H1 (cell line): ENCODE measurements around the gene LINC01488. TPM values are rescaled to one million over a fixed set of nuclear protein-coding genes. Genes with fewer than 3 reads are reported as not detected.
A peak's percentile ranks its signal among the peaks of the same experiment; 100 is the strongest.

Source experiments
- CTCF ChIA-PET: fragments of 300-600 bp; sonication (Branson Sonifier 250); formaldehyde crosslinking; loops from one replicate; lab custom pipeline; 2021; ENCODE audit not compliant: partially characterized antibody; lab: Charles Lee
- POLR2A ChIA-PET: fragments of 300-600 bp; sonication (Branson Sonifier 250); formaldehyde crosslinking; loops from one replicate; lab custom pipeline; 2021; ENCODE audit warnings: inconsistent platforms; ENCODE audit not compliant: partially characterized antibody; lab: Charles Lee
- DNase-seq, 2 experiments: peaks; one replicate each; pipeline versions ENCODE4 v3.0.0 to v3.0.0-alpha.2; 2010 to 2022; ENCODE audit warnings: low spot score in 2 of 2, low read depth in 1 of 2, mixed read lengths in 1 of 2
- FAIRE-seq: peaks from 2 replicates; lab custom pipeline; 2011; peaks lifted over from hg19 to GRCh38; lab: Jason Lieb, UNC
- H2AFZ ChIP-seq: 2 replicates; pipeline ENCODE4 v1.8.1; 2012; ENCODE audit warnings: low read length, inconsistent platforms
- H2AK5ac ChIP-seq: 2 replicates; pipeline ENCODE4 v1.6.1; 2013; ENCODE audit warnings: low read depth, low read length
- H2BK120ac ChIP-seq: replicated peaks from 2 replicates; pipeline ENCODE3; 2013; ENCODE audit warnings: low read depth, low read length, inconsistent platforms
- H2BK12ac ChIP-seq: 2 replicates; pipeline ENCODE4 v1.6.1; 2013; ENCODE audit warnings: low read depth, low read length
- H2BK15ac ChIP-seq: 2 replicates; pipeline ENCODE4 v1.6.1; 2013; ENCODE audit warnings: low read length
- H2BK20ac ChIP-seq: 2 replicates; pipeline ENCODE4 v1.6.1; 2013; ENCODE audit warnings: low read length
- H2BK5ac ChIP-seq: 2 replicates; pipeline ENCODE4 v1.6.1; 2013; ENCODE audit warnings: low read depth, low read length
- H3K14ac ChIP-seq: 2 replicates; pipeline ENCODE4 v1.6.1; 2013; ENCODE audit warnings: inconsistent platforms; ENCODE audit not compliant: insufficient read length
- H3K18ac ChIP-seq: 2 replicates; pipeline ENCODE4 v1.6.1; 2013; ENCODE audit warnings: low read length; ENCODE audit errors: extremely low read depth
- H3K23ac ChIP-seq: 2 replicates; pipeline ENCODE4 v1.6.1; 2013; ENCODE audit warnings: inconsistent platforms; ENCODE audit not compliant: insufficient read length
- H3K23me2 ChIP-seq: 2 replicates; pipeline ENCODE4 v1.6.1; 2013; ENCODE audit warnings: low read depth, low read length
- H3K27ac ChIP-seq: 2 replicates; pipeline ENCODE4 v1.6.1; 2011; ENCODE audit warnings: low read depth, low read length, inconsistent platforms
- H3K27me3 ChIP-seq, 4 experiments: replicated peaks in 1 of 4; 1 replicate in 1 of 4; 2 replicates in 3 of 4; pipeline versions ENCODE4 v1.6.1 to v1.8.1; 2011 to 2013; ENCODE audit warnings: low read length in 3 of 4, mild to moderate bottlenecking in 3 of 4, inconsistent platforms in 2 of 4, mixed read lengths in 2 of 4, moderate library complexity in 1 of 4; ENCODE audit not compliant: control insufficient read depth in 3 of 4, insufficient read depth in 3 of 4; ENCODE audit errors: extremely low read depth in 1 of 4
- H3K36me3 ChIP-seq, 4 experiments: 2 replicates each; pipeline versions ENCODE4 v1.6.1 to v1.8.1; 2011 to 2013; ENCODE audit warnings: mild to moderate bottlenecking in 4 of 4, low read length in 3 of 4, moderate library complexity in 2 of 4, control low read depth in 1 of 4, inconsistent platforms in 1 of 4; ENCODE audit not compliant: insufficient read depth in 4 of 4, control insufficient read depth in 2 of 4
- H3K4ac ChIP-seq: replicated peaks from 2 replicates; pipeline ENCODE3; 2013; ENCODE audit warnings: low read length, low read depth, mixed read lengths, inconsistent platforms; ENCODE audit not compliant: insufficient read length
- H3K4me1 ChIP-seq, 4 experiments: replicated peaks in 1 of 4; 1 replicate in 1 of 4; 2 replicates in 3 of 4; pipeline versions ENCODE4 v1.6.1 to v1.8.1; 2011 to 2013; ENCODE audit warnings: low read length in 3 of 4, inconsistent platforms in 2 of 4, mixed read lengths in 1 of 4; ENCODE audit not compliant: insufficient read depth in 4 of 4, control insufficient read depth in 3 of 4
- H3K4me2 ChIP-seq, 2 experiments: 2 replicates each; pipeline versions ENCODE4 v1.6.1 to v1.8.1; 2011 to 2013; ENCODE audit warnings: low read depth in 2 of 2, low read length in 2 of 2, control low read depth in 1 of 2, inconsistent platforms in 1 of 2, mild to moderate bottlenecking in 1 of 2; ENCODE audit not compliant: insufficient read depth in 1 of 2
- H3K4me3 ChIP-seq, 4 experiments: fragments of 200-600, 300-600 bp in 1 of 4; sonication (generic), shearing (Covaris generic), sonication (Bioruptor Twin) in 1 of 4; 2 replicates each; pipeline versions ENCODE4 v1.5.1 to v1.8.1; 2011 to 2016; ENCODE audit warnings: low read length in 4 of 4, low read depth in 3 of 4, control low read depth in 2 of 4, inconsistent platforms in 2 of 4, mild to moderate bottlenecking in 2 of 4, mixed read lengths in 1 of 4, moderate library complexity in 1 of 4; ENCODE audit not compliant: insufficient read depth in 2 of 4; ENCODE audit errors: extremely low read depth in 1 of 4
- H3K56ac ChIP-seq: replicated peaks from 2 replicates; pipeline ENCODE3; 2013; ENCODE audit warnings: low read depth, mild to moderate bottlenecking, mixed read lengths, low read length, inconsistent platforms; ENCODE audit not compliant: insufficient read length
- H3K79me1 ChIP-seq: 2 replicates; pipeline ENCODE4 v1.6.1; 2013; ENCODE audit warnings: low read depth, low read length, control low read depth
- H3K79me2 ChIP-seq, 2 experiments: 2 replicates each; pipeline versions ENCODE4 v1.6.1 to v1.8.1; 2012 to 2013; ENCODE audit warnings: low read length in 2 of 2, mild to moderate bottlenecking in 2 of 2, inconsistent platforms in 1 of 2; ENCODE audit not compliant: insufficient read depth in 2 of 2, control insufficient read depth in 1 of 2
- H3K9ac ChIP-seq, 4 experiments: replicated peaks in 1 of 4; 1 replicate in 1 of 4; 2 replicates in 3 of 4; pipeline versions ENCODE4 v1.6.1 to v1.8.1; 2011 to 2013; ENCODE audit warnings: low read depth in 3 of 4, low read length in 3 of 4, control low read depth in 2 of 4, mild to moderate bottlenecking in 2 of 4, moderate library complexity in 2 of 4, inconsistent platforms in 1 of 4; ENCODE audit errors: extremely low read depth in 1 of 4
- H3K9me3 ChIP-seq, 2 experiments: 2 replicates each; pipeline versions ENCODE4 v1.6.1 to v1.8.1; 2012 to 2013; ENCODE audit warnings: mild to moderate bottlenecking in 2 of 2, moderate library complexity in 2 of 2, control low read depth in 1 of 2, inconsistent platforms in 1 of 2, low read depth in 1 of 2, low read length in 1 of 2, mixed read lengths in 1 of 2; ENCODE audit not compliant: insufficient read depth in 2 of 2
- H4K20me1 ChIP-seq, 2 experiments: replicated peaks in 1 of 2; 2 replicates each; pipeline versions ENCODE3 to v1.8.1; 2011 to 2013; ENCODE audit warnings: inconsistent platforms in 2 of 2, low read length in 2 of 2, mild to moderate bottlenecking in 1 of 2; ENCODE audit not compliant: insufficient read depth in 2 of 2, control insufficient read depth in 1 of 2
- H4K5ac ChIP-seq: 2 replicates; pipeline ENCODE4 v1.6.1; 2013; ENCODE audit warnings: low read length, low read depth, mixed read lengths, inconsistent platforms; ENCODE audit not compliant: insufficient read length
- H4K8ac ChIP-seq: 2 replicates; pipeline ENCODE4 v1.8.0; 2013; ENCODE audit warnings: mild to moderate bottlenecking, moderate library complexity, low read length, inconsistent platforms; ENCODE audit not compliant: insufficient read depth; ENCODE audit errors: extremely low read depth
- H4K91ac ChIP-seq: replicated peaks from 2 replicates; pipeline ENCODE3; 2013; ENCODE audit warnings: low read length, mixed read lengths, inconsistent platforms; ENCODE audit not compliant: insufficient read length
- ATF2 ChIP-seq: IDR thresholded peaks from 2 replicates; pipeline ENCODE4 v1.6.1; 2012; ENCODE audit warnings: low read length, inconsistent platforms
- GTF2F1 ChIP-seq: IDR thresholded peaks from 2 replicates; pipeline ENCODE4 v1.6.1; 2012; ENCODE audit warnings: low read depth, low read length, improper control_type of control experiment, borderline replicate concordance
- SP4 ChIP-seq: IDR thresholded peaks from 2 replicates; pipeline ENCODE4 v1.6.1; 2012; ENCODE audit warnings: low read length, inconsistent platforms
- WGBS, 2 experiments: shearing (Covaris generic) in 1 of 2; methylation state at CpG; one replicate each; pipeline versions ENCODE4 v1.1.6 to v1.1.7; 2013 to 2015; ENCODE audit warnings: low lambda C conversion rate in 2 of 2, mixed read lengths in 2 of 2, inconsistent platforms in 1 of 2, low coverage in 1 of 2, missing lambda C conversion rate in 1 of 2; ENCODE audit not compliant: insufficient replicate concordance in 2 of 2, insufficient coverage in 1 of 2, insufficient read length in 1 of 2; ENCODE audit errors: extremely low coverage in 1 of 2, missing lambda C conversion rate in 1 of 2; 5-methylcytosine and 5-hydroxymethylcytosine counted together
- polyA plus RNA-seq, 7 experiments: library from polyadenylated mRNA; depleted of rRNA in 3 of 7; stranded (reverse) in 5 of 7; unstranded in 2 of 7; fragments of >200 nt in 5 of 7; fragments of 200-250 nt in 2 of 7; gene quantifications; 1 replicate in 5 of 7; 2 replicates in 1 of 7; 4 replicates in 1 of 7; pipeline versions ENCODE4 v1.2.1 to v1.2.3, GENCODE V29; 2011 to 2013; ENCODE audit warnings: missing spikeins in 2 of 7, mixed read lengths in 2 of 7
- total RNA-seq: library from RNA; stranded (reverse); fragmentation: NEBNext Ultra II Directional; extraction: Animal tissue kit (Norgen Biotek cat#: 25700); gene quantifications from 2 replicates; pipeline ENCODE4 v1.2.1, GENCODE V29; 2021

The LINC01488 gene
- total and polyA plus RNA-seq, 2 of the 8 experiments (the other 6 are each of a cell fraction or from before 2014, with no cell fraction given), result not detected

DNA sequence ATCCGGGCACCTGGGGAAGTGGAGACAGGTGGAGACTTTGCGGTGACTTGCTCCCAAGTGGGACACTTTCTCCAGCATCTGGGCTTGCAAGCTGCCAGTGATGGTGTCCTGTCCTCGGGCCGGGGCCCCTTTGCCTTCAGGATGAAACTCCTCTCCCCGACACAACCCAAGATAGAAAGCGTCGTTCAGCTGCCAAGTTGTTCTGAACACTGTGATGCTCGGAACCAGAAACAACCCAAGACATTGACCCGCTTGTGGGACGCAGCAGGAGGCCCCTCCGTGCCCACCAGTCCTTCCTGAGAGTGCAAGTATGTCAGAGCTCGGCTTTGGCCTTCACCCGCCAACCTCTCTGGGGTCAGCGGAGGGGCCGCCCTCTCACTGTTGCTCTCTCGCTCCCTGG lies 31.3 kb downstream of the LINC01488 start:
- DNase-seq, result no peak
- no peak overlapping the region for H3K56ac ChIP-seq
- CTCF ChIA-PET, result interaction anchor here (1.3 kb wide), 1 partner anchor 8 kb away, joined by 3 read pairs; no protein-coding TSS in a partner anchor
- no peaks in the 10 kb centered on the region; a peak in 1 of 7 replicates for H3K27me3 ChIP-seq
- no peaks in the 10 kb centered on the region for H3K79me2 ChIP-seq
- H3K79me1 ChIP-seq, result no peaks in the 10 kb centered on the region
- no peak overlapping the region for H4K8ac ChIP-seq
- H2AK5ac ChIP-seq, result no peak overlapping the region
- no peak overlapping the region for H3K9ac ChIP-seq
- H2BK15ac ChIP-seq, result no peak overlapping the region
- no peak overlapping the region for H3K4ac ChIP-seq
- H3K23me2 ChIP-seq, result no peaks in the 10 kb centered on the region
- H3K18ac ChIP-seq, result no peak overlapping the region; the same call in 1 of the 2 replicates
- H3K4me2 ChIP-seq, result no peak overlapping the region
- H2BK5ac ChIP-seq, result no peak overlapping the region
- no peak overlapping the region for H4K91ac ChIP-seq
- H2AFZ ChIP-seq, result no peak overlapping the region; the same call in 1 of the 2 replicates
- no peak for FAIRE-seq
- TF ChIP-seq GTF2F1, result no peak
- no peak for TF ChIP-seq ATF2
- no peak for TF ChIP-seq SP4
- peaks cover 0 to 4% (median 0%) of the 10 kb centered on the region in 4 experiments; a peak in 2 of 7 replicates for H3K4me1 ChIP-seq
- no peak overlapping the region for H2BK20ac ChIP-seq
- peaks cover 3 to 5% of the 10 kb centered on the region in 2 experiments; a peak in 2 of 4 replicates for H3K9me3 ChIP-seq
- H3K36me3 ChIP-seq, result no peaks in the 10 kb centered on the region
- H2BK12ac ChIP-seq, result peak overlapping the region; percentile 50; the same call in 1 of the 2 replicates
- H2BK120ac ChIP-seq, result no peak overlapping the region
- H4K20me1 ChIP-seq, result no peaks in the 10 kb centered on the region
- POLR2A ChIA-PET, result interaction anchor here (1.4 kb wide), 1 partner anchor 9 kb away, joined by 4 read pairs; no protein-coding TSS in a partner anchor
- no peak overlapping the region for H3K27ac ChIP-seq
- no peak overlapping the region for H3K4me3 ChIP-seq
- H4K5ac ChIP-seq, result no peak overlapping the region
- no peak overlapping the region for H3K23ac ChIP-seq
- WGBS, 2 experiments, result 85% methylated on average over 15 of the region's 16 CpGs; no CpG with 5 or more reads in 1 of the 2 experiments
- no peak overlapping the region for H3K14ac ChIP-seq
